Adipocyte (in vitro differentiated cells): ENCODE data around the gene HTR3D.
A peak's percentile ranks its signal among the peaks of the same experiment; 100 is the strongest.
"Not testable (repeated sequence)": the region's sequence is repeated elsewhere in the genome, so short reads cannot be mapped to it uniquely, and the experiment has no call there.

Experiments used
- DNase-seq: peaks from one replicate; pipeline ENCODE4 v3.0.0-alpha.2; 2015; ENCODE audit warnings: low read depth
- H3K27me3 ChIP-seq: replicated peaks from 2 replicates; pipeline ENCODE4 v1.7.0; 2013; ENCODE audit warnings: mild to moderate bottlenecking, low read length, moderate library complexity; ENCODE audit not compliant: control insufficient read depth, insufficient read depth
- H3K36me3 ChIP-seq: 2 replicates; pipeline ENCODE4 v1.7.0; 2013; ENCODE audit warnings: low read length, mild to moderate bottlenecking, moderate library complexity; ENCODE audit not compliant: control insufficient read depth, insufficient read depth, severe bottlenecking
- H3K4me1 ChIP-seq: 2 replicates; pipeline ENCODE4 v1.7.0; 2013; ENCODE audit warnings: mild to moderate bottlenecking, low read length, moderate library complexity; ENCODE audit not compliant: control insufficient read depth, insufficient read depth
- H3K4me3 ChIP-seq: 2 replicates; pipeline ENCODE4 v1.7.0; 2013; ENCODE audit warnings: mild to moderate bottlenecking, low read length, moderate library complexity
- H3K9ac ChIP-seq: 2 replicates; pipeline ENCODE4 v1.7.0; 2013; ENCODE audit warnings: mild to moderate bottlenecking, low read length, moderate library complexity
- H3K9me3 ChIP-seq: 2 replicates; pipeline ENCODE4 v1.7.0; 2013; ENCODE audit warnings: mild to moderate bottlenecking, low read length, moderate library complexity; ENCODE audit not compliant: control insufficient read depth

HTR3D gene

GRCh38 chr3:184016811-184017671 is 14.5 kb upstream of the HTR3D start:
- Histone ChIP-seq H3K9me3 (no peaks in the 10 kb centered on the region), H3K4me3 (peak overlapping the region; percentile 99), H3K36me3 (peaks cover 11% of the 10 kb centered on the region), H3K27me3 (peaks cover 2% of the 10 kb centered on the region), H3K9ac (peak overlapping the region; percentile 94), H3K4me1 (peaks cover 25% of the 10 kb centered on the region)
- peak; percentile 91 for DNase-seq

- Histone ChIP-seq H3K36me3 (peaks cover 4% of the 10 kb centered on the region), H3K9ac (peak within 1 kb of the TSS; percentile 94), H3K4me3 (peak within 1 kb of the TSS; percentile 99), H3K9me3 (no peaks in the 10 kb centered on the region), H3K4me1 (peaks cover 25% of the 10 kb centered on the region), H3K27me3 (peaks cover 2% of the 10 kb centered on the region)
- peak; percentile 96 for DNase-seq
Measured at GRCh38 chr3:184017672-184018423, 13.7 kb upstream of the HTR3D start, which contains the start of gene ABCC5. TSS of gene ABCC5 (minus strand) at chr3:184017884. CDS start at chr3:184014392, 3,492 bp downstream.

GRCh38 chr3:184018424-184018973 is 13.0 kb upstream of the HTR3D start:
- H3K4me3 ChIP-seq, result peak overlapping the region; percentile 99
- no peak for DNase-seq
- no peaks in the 10 kb centered on the region for H3K9me3 ChIP-seq
- peaks cover 25% of the 10 kb centered on the region for H3K4me1 ChIP-seq
- peak overlapping the region; percentile 94 for H3K9ac ChIP-seq
- peaks cover 2% of the 10 kb centered on the region for H3K36me3 ChIP-seq
- peaks cover 2% of the 10 kb centered on the region for H3K27me3 ChIP-seq

GRCh38 chr3:184022323-184022722 is 9.2 kb upstream of the HTR3D start:
- no peaks in the 10 kb centered on the region for H3K36me3 ChIP-seq
- no peak overlapping the region for H3K9ac ChIP-seq
- H3K4me1 ChIP-seq, result peaks cover 2% of the 10 kb centered on the region
- peaks cover 8% of the 10 kb centered on the region for H3K27me3 ChIP-seq
- H3K9me3 ChIP-seq, result no peaks in the 10 kb centered on the region
- H3K4me3 ChIP-seq, result no peak overlapping the region
- DNase-seq, result no peak

- not testable (repeated sequence) for H3K9me3 ChIP-seq, DNase-seq, H3K4me3 ChIP-seq, H3K36me3 ChIP-seq, H3K9ac ChIP-seq, H3K4me1 ChIP-seq
- H3K27me3 ChIP-seq, result peaks cover 11% of the 10 kb centered on the region
Measured at GRCh38 chr3:184025256-184025655, 6.3 kb upstream of the HTR3D start.

- H3K9me3 ChIP-seq, result not testable (repeated sequence)
Measured at GRCh38 chr3:184028275-184028890, 3.2 kb upstream of the HTR3D start.

GRCh38 chr3:184029443-184029842 is 2.1 kb upstream of the HTR3D start:
- Histone ChIP-seq H3K4me3 (no peak overlapping the region), H3K9ac (no peak overlapping the region), H3K9me3 (no peaks in the 10 kb centered on the region), H3K4me1 (no peaks in the 10 kb centered on the region), H3K27me3 (peaks cover 17% of the 10 kb centered on the region), H3K36me3 (no peaks in the 10 kb centered on the region)
- no peak for DNase-seq

More at GRCh38 chr3:184028275-184028890, 3.2 kb upstream of the HTR3D start:
- not testable (repeated sequence) for H3K9ac ChIP-seq, H3K36me3 ChIP-seq, DNase-seq, H3K4me3 ChIP-seq, H3K4me1 ChIP-seq
- peaks cover 17% of the 10 kb centered on the region for H3K27me3 ChIP-seq

- Histone ChIP-seq H3K4me3 (no peak overlapping the region), H3K9me3 (no peaks in the 10 kb centered on the region), H3K9ac (no peak overlapping the region), H3K4me1 (no peaks in the 10 kb centered on the region), H3K36me3 (no peaks in the 10 kb centered on the region), H3K27me3 (peaks cover 21% of the 10 kb centered on the region)
- no peak for DNase-seq
Measured at GRCh38 chr3:184030536-184030935, 1.0 kb upstream of the HTR3D start.

GRCh38 chr3:184037816-184038215 is 6.3 kb downstream of the HTR3D start:
- no peaks in the 10 kb centered on the region for H3K36me3 ChIP-seq
- no peak for DNase-seq
- H3K27me3 ChIP-seq, result peaks cover 12% of the 10 kb centered on the region
- H3K4me1 ChIP-seq, result peaks cover 12% of the 10 kb centered on the region
- H3K9ac ChIP-seq, result no peak overlapping the region
- no peaks in the 10 kb centered on the region for H3K9me3 ChIP-seq
- no peak overlapping the region for H3K4me3 ChIP-seq

- H3K9me3 ChIP-seq, H3K36me3 ChIP-seq, H3K9ac ChIP-seq, H3K4me3 ChIP-seq, DNase-seq: not testable (repeated sequence)
- peaks cover 12% of the 10 kb centered on the region for H3K4me1 ChIP-seq
- peaks cover 16% of the 10 kb centered on the region for H3K27me3 ChIP-seq
Measured at GRCh38 chr3:184038307-184038706, 6.8 kb downstream of the HTR3D start.

GRCh38 chr3:184039414-184039813 is 7.9 kb downstream of the HTR3D start:
- H3K9me3 ChIP-seq, result no peaks in the 10 kb centered on the region
- peaks cover 20% of the 10 kb centered on the region for H3K27me3 ChIP-seq
- no peak overlapping the region for H3K9ac ChIP-seq
- H3K4me1 ChIP-seq, result peaks cover 12% of the 10 kb centered on the region
- DNase-seq, result no peak
- H3K36me3 ChIP-seq, result no peaks in the 10 kb centered on the region
- no peak overlapping the region for H3K4me3 ChIP-seq
